NCI-H2081 treated with DMSO at 0.1 percent for 48 hours (cell line): ENCODE results near the gene TRHDE.

Experiments
- DNase-seq: peaks from one replicate; lab custom pipeline; 2025; lab: John Stamatoyannopoulos, UW

The TRHDE gene

DNA sequence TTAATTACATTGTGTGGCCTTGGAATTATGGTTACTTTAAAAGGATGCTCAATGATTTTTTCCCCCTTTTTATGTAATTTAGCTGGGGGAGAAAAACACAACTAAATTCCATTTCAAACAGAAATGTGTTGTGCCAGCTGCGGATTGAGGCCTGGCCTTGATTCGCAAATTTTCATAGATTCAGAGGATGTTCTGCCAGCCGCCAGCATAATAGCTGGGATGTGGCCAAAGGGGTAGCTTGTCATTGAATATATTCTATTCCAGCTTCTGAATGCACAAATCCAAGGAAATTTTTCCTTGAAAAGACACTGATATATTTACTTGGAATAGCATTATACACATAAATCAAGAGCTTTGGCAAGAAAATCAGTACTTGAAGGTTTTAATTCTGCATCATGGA lies 43.7 kb downstream of the TRHDE start:
- DNase-seq = no peak

DNA sequence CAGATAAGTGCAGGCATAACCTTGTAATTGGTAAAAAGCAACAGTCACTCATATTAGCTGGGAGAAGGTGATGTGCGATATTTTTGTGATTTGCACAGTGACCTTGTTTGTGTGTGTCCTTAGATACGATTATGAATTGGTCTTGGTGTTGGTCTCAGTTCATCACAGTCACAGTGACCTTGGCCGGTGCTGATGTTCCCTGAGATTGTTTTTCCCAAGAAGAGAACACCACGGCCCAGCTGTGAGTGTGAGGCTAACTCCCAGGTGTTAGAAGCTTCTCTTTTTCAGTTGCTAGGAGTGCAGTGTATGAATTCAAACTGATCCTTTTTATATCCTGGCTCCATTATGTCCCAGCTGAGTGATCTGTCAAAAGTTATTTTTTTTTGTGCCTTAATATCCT lies 46.2 kb downstream of the TRHDE start:
- DNase-seq = no peak

GRCh38 chr12:72323881-72324280 lies 51.7 kb downstream of the TRHDE start:
- DNase-seq = no peak

- no peak for DNase-seq
Measured at GRCh38 chr12:72330301-72330700, 58.1 kb downstream of the TRHDE start.

GRCh38 chr12:72330784-72331183 lies 58.6 kb downstream of the TRHDE start:
- no peak for DNase-seq

DNA sequence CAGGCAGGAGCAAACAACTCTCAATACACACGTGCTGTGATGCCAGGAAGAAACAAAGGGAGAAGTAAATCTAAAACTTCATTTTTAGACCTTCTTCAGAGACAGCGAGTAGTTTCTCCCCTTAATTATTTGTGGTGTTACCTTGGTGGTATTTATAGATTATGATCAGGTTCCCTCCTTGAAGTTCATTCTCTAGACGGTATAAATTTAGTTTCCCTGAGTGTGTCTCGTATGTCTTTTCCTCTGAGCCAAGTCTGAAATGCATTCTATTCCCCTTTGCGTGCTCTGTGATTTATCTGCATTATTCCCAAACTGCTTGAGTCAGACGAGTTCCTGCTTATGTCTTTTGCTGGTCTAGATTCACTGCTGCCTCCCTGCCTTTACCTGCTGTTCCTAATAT lies 65.2 kb downstream of the TRHDE start:
- DNase-seq = no peak

- DNase-seq = no peak
Measured at GRCh38 chr12:72337946-72338345, 65.8 kb downstream of the TRHDE start.

- no peak for DNase-seq
Measured at GRCh38 chr12:72338437-72338836, 66.3 kb downstream of the TRHDE start.

DNA sequence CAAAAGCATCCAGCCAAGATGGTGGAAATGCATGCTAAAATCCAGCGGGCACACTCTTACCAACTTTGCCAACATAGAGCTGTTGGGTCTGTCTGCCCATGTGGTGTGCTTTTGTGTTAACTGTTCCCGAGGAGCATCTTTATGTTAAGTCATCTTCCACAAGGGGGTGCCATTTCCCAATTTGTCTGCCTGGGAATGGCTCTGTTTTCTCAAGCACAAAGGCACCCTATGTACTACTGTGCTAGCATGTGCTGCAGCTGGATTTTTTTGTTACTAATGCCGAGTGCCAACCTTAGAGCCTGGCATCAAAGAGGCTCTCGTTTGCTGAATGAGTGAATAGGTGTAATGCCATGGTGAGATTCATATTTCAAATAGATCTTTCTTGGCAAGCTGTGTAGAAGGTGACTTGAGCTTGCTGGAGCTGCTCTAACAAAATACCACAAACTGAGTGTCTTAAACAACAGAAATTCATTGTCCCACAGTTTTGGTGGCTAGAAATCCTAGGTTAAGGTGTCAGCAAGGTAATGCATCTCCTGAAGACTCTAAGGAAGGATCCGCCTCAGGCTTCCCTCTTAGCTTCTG lies 74.3 kb downstream of the TRHDE start:
- DNase-seq = peak; percentile 72

DNA sequence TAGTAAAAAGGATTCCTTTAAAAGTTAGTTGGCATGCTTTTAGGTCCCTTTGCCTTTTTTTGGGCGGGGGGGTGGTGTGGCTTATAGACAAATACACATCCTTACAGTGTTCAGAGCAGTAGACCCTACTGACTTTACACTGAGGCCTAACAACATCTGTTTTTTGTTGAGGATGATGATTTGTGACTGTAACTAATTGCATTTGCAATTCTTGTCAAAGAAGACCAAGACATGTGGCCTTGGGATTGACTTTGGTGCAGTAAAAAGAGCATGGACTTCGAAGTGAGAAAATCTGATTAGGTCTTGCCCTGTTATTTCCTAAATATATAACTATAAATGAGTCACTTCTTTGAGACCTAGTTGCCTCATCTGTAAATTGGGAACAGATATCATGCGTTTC lies 77.3 kb downstream of the TRHDE start:
- no peak for DNase-seq

DNA sequence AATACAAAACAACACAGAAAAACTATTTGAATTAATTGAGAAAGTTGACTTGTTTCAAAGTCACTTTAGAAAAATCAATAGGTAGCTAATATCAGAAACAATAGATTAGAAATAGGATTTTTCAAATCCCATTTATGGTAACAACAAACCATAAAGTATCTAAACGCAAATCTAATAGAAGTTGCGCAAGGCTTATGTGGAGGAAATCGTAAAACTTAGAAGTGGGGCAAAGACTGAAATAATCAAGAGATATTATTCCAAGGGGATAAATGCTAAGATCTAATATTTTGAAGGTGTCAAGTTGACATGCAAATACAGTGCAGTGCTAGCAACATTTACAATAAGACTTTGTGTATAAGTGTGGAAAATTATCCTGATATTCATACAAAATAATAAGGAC lies 87.2 kb downstream of the TRHDE start:
- no peak for DNase-seq

DNA sequence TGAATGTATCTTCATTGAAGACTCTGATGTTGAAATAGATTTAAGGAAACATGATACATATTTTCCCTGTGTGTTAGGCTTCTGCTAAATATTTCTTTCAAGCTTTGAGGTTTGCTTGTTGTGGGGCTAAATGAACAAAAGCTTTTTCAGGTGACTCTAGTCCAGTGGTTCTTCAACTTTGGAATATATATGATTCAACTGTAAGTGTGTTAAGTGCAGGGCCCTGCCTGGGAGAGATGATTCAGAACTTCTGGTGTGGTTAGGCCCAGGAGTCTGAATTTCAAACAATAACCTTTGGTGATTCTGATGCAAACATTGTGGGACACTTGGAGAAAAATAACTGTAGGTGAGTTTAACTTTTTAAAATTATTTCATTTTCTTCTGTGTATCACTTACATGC lies 93.0 kb downstream of the TRHDE start:
- DNase-seq = no peak

DNA sequence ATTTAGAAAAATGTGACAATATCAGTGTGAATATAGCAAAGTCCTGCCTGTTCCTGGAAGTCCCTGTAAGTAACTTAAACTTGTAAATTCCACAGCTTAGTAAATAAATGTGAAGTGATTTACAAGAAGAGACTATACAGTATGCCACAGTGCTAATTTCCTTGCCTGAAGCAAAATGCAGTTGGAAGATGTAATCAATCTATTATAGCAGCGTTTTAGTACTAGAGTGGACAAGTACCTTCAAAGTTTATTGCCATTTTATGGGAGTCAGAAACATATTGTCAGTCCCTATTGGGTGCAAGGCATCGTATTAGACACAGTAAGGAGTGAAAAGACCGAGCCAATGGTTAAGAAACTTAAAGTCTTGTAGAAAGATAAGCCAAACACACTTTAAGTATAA lies 94.1 kb downstream of the TRHDE start:
- DNase-seq = no peak

DNA sequence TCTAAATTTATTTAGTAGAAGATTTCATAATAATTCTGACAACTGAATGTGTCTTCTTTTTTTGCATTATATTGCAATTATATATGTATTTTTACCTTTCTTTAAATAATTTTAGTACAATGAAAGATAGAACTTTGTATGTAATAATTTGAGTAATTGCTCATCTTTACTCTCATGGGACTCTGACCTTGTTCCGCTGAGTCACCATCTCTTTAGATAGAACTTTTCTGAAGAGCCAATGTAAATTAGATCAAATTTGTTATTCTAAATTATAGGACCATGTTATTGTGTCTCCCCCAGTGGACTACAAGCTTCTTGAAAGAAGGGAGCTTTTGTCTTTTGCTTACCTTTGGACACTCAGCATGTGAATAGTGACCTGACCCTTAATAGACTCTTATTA lies 96.1 kb downstream of the TRHDE start:
- DNase-seq = no peak

- no peak for DNase-seq
Measured at GRCh38 chr12:72368719-72369422, 96.7 kb downstream of the TRHDE start.

DNA sequence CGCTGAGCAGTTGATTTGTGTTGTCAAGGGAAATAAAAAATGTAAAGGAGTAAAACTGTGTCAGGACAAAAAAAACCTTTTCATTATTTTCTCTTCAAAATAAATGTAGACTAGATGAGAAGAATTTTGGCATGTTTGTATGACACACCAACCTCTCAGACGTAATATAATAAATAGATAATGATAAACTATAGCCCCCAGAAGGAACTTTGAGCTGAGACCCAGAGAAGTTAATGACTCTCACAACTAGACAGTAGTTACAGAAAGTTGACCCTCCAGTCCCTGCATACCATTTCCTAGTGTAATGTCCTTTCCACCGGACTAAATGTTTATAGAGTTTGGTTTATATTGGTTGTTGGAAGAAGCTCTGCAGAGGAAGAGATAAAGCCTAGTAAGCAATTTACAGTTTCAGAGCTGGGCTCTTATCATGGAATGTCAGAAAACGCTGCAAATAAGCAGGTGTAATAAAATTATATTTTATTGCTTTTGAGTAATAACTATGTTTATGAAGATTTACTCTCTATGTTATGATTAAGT lies 97.3 kb downstream of the TRHDE start:
- DNase-seq = no peak

GRCh38 chr12:72380441-72380840 lies 108.3 kb downstream of the TRHDE start:
- DNase-seq = no peak

- DNase-seq = no peak
Measured at GRCh38 chr12:72388322-72388721, 116.2 kb downstream of the TRHDE start.

DNA sequence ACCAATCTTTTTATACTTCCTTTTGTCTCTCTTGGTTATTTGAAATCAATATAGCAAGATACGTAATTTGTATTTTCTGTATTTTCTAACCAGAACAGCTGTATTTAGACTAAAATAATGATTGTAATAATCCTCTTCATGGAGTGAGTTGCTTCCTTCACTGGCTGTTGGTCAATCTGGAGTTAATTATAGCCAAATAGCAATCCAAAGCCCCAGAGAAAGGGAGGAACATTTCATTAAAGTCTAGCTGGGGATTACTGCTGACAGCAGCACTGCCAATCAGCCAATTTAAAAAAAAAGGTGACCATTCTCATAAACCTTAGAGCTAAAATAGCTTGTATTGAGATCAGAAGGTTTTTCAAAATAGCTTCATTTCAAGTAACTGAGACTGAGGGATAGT lies 118.0 kb downstream of the TRHDE start:
- DNase-seq = no peak

DNA sequence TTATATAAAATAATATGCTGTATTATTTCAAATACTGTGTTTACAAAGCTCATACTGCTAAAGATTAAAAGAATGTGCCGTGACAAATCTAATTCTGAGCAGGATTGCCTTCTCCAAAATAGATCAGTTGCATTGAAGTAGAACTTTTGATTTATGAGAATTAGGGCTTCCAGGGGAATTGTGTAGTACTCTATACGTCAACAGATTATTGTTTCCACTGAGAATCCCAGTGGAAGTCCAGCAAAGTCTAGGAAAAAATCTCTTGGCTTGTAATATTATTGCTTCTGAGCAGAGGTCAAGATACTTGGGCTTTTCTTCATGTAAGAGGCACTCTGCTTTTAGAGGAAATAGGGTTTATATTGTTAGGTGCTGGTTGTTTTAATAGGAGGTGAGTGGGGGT lies 133.9 kb downstream of the TRHDE start:
- DNase-seq = no peak

GRCh38 chr12:72432037-72432604 lies 160.0 kb downstream of the TRHDE start:
- no peak for DNase-seq

- DNase-seq = no peak
Measured at GRCh38 chr12:72433298-72433697, 161.1 kb downstream of the TRHDE start.

GRCh38 chr12:72434999-72435398 lies 162.8 kb downstream of the TRHDE start:
- DNase-seq = no peak

GRCh38 chr12:72442217-72442616 lies 170.0 kb downstream of the TRHDE start:
- no peak for DNase-seq
